AG04450 (cell line): ENCODE results near the gene USP2. TPM values are rescaled to one million over a fixed set of nuclear protein-coding genes. Genes with fewer than 3 reads are reported as not detected.

Experiments
- CTCF ChIA-PET: fragments of 300-600, 350-600 bp; formaldehyde crosslinking; extraction: SDS; loops from one replicate; lab custom pipeline; 2022; ENCODE audit warnings: antibody characterized with exemption, inconsistent platforms; lab: Charles Lee
- POLR2A ChIA-PET: fragments of 350-600 bp; formaldehyde crosslinking; extraction: SDS; loops from one replicate; lab custom pipeline; 2021; ENCODE audit warnings: antibody characterized with exemption, inconsistent platforms; lab: Yijun Ruan, JAX
- DNase-seq: peaks from one replicate; pipeline ENCODE4 v3.0.0-alpha.2; 2011; ENCODE audit warnings: low read depth, low spot score
- H3K27ac ChIP-seq: one replicate; pipeline ENCODE4 v1.5.1; 2012; ENCODE audit warnings: low read depth, low read length, control low read depth
- H3K27me3 ChIP-seq: one replicate; pipeline ENCODE4 v1.6.0; 2012; ENCODE audit warnings: low read length; ENCODE audit not compliant: control insufficient read depth, insufficient read depth
- H3K4me3 ChIP-seq: 2 replicates; pipeline ENCODE4 v1.5.1; 2011; ENCODE audit warnings: mild to moderate bottlenecking, low read depth, low read length, control low read depth
- H3K9me3 ChIP-seq: 2 replicates; pipeline ENCODE4 v1.5.1; 2012; ENCODE audit warnings: low read length; ENCODE audit not compliant: control insufficient read depth, insufficient read depth
- polyA plus RNA-seq: library from polyadenylated mRNA; depleted of rRNA; stranded (reverse); fragments of >200 nt; gene quantifications from 2 replicates; pipeline ENCODE4 v1.2.3, GENCODE V29; 2011
- TF ChIP-seq, protein P1 (sequence below): IDR thresholded peaks from 2 replicates; pipeline ENCODE4 v1.5.1; 2011; ENCODE audit warnings: low read depth, low read length, control low read depth, inconsistent platforms

Gene USP2
- polyA plus RNA-seq, 1 experiment: 0.32 TPM

DNA sequence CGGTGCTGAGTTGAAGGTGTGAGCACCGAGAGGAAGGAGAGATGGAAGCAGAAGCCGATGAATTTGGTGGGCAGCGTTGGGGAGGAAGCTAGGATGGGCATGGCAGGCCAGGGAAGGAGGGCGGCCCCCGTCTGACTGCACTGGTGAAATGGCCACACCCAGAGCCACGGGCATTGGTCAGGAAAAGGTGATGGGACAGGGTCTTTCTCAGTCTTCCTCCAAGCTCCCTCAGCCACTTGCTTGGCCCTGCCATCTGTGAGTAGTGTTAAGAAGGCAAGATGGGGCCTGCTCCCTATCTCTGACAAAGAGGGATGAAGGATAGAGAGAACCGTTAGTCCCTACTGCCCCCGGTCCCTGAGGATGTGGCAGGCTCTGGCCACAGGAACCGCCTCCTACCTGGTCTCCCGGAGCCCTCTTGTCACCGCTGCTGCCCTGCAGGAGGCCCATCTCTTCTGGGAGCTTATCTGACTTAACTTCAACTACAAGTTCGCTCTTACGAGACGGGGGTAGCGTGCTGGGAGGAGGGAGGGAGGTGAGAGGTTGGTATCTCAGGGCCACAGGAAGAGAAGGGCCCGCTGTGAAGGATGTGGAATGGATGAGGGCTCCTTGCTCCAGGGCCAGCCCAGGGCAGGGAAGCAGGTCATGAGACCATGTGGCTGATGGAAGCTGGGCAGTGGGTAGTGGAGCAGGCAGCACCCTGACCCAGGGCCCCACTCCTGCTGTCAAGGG, 71.4 kb downstream of the USP2 start:
- POLR2A ChIA-PET: interaction anchor here (0.6 kb wide), 2 partner anchors 18 to 186 kb away, joined by 3 to 6 read pairs; no protein-coding TSS in a partner anchor
- Histone ChIP-seq H3K4me3 (no peak overlapping the region), H3K27ac (no peak overlapping the region), H3K9me3 (no peaks in the 10 kb centered on the region), H3K27me3 (no peaks in the 10 kb centered on the region)
- no peak for DNase-seq
- TF ChIP-seq, protein P1, sequence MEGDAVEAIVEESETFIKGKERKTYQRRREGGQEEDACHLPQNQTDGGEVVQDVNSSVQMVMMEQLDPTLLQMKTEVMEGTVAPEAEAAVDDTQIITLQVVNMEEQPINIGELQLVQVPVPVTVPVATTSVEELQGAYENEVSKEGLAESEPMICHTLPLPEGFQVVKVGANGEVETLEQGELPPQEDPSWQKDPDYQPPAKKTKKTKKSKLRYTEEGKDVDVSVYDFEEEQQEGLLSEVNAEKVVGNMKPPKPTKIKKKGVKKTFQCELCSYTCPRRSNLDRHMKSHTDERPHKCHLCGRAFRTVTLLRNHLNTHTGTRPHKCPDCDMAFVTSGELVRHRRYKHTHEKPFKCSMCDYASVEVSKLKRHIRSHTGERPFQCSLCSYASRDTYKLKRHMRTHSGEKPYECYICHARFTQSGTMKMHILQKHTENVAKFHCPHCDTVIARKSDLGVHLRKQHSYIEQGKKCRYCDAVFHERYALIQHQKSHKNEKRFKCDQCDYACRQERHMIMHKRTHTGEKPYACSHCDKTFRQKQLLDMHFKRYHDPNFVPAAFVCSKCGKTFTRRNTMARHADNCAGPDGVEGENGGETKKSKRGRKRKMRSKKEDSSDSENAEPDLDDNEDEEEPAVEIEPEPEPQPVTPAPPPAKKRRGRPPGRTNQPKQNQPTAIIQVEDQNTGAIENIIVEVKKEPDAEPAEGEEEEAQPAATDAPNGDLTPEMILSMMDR: no peak
- CTCF ChIA-PET: interaction anchor here (0.5 to 1.6 kb wide), 4 partner anchors 13 to 160 kb away, joined by 3 to 4 read pairs (median 4); no protein-coding TSS in a partner anchor

DNA sequence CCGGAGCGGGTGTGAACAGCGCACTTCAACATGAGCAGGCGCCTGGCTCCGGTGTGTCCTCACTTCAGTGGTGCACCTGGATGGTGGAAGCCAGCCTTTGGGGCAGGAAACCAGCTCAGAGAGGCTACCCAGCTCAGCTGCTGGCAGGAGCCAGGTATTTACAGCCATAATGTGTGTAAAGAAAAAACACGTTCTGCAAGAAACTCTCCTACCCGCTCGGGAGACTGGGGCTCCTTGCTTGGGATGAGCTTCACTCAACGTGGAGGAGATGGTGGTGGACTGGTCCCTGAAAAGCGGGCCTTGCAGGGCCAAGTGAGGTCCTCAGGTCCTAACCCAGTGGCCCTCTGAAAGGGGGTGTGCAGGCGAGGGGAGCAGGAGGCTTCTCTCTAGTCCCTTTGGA, 72.1 kb downstream of the USP2 start:
- DNase-seq: no peak
- CTCF ChIA-PET: interaction anchor here (0.6 to 7.3 kb wide), 5 partner anchors 13 to 32 kb away, joined by 3 to 57 read pairs (median 4); no protein-coding TSS in a partner anchor
- no peak overlapping the region for H3K27ac ChIP-seq

DNA sequence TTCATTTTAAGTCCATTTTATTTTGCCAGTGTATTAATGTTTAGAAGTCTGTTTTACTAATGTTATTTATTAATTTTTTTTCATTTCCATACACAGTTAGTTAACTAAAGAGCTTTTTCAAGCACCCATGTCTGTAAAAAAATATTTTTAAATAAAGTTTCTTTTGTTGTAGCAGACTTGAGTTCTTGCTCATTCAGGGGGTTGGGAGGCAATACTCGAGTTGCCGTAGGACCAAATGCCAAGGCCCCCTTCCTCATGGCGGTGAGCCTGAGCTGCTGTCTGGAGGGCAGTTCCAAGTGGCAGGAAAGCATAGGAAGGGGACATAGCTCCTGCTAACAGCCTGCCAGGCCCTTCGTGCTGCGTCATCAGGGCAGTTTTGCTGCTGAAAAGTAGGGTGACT, 73.5 kb downstream of the USP2 start:
- Histone ChIP-seq H3K4me3 (no peak overlapping the region), H3K27ac (no peak overlapping the region), H3K9me3 (no peaks in the 10 kb centered on the region), H3K27me3 (no peaks in the 10 kb centered on the region)
- TF ChIP-seq, protein P1: no peak
- DNase-seq: no peak
- ChIA-PET POLR2A (interaction anchor here (0.5 to 0.8 kb wide), 2 partner anchors 9 to 86 kb away, joined by 3 to 5 read pairs; partner anchors contain the start of gene MCAM), CTCF (interaction anchor here (0.6 to 7.3 kb wide), 9 partner anchors 8 to 205 kb away, joined by 3 to 57 read pairs (median 4); partner anchors contain the start of gene CBL)

More for the DNA sequence above, 72.1 kb downstream of the USP2 start:
- TF ChIP-seq, protein P1: no peak
- no peaks in the 10 kb centered on the region for H3K27me3 ChIP-seq
- no peaks in the 10 kb centered on the region for H3K9me3 ChIP-seq
- no peak overlapping the region for H3K4me3 ChIP-seq
- POLR2A ChIA-PET: interaction anchor here (0.6 to 0.8 kb wide), 3 partner anchors 17 to 400 kb away, joined by 3 read pairs; partner anchors contain the start of gene NLRX1

DNA sequence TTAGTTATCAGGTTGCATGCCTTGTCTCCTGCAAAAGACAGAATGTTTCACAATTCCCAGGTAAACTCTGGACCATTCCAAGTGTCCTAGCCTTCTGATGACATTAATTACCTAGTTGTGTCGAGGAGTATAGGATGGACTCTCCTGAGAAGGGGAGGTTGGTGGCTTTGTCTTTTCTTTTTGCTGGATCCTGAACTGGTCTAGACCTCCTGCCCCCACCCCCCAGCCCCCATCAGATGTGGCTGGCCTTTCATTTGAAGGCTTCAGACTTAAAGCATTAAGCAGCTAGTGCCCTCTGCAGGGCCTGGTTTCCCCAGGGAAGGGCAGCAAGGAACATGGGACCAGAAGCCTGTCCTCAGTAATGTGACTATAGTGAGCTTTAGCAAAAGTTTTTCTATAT, 74.3 kb downstream of the USP2 start:
- DNase-seq: no peak
- CTCF ChIA-PET: interaction anchor here (0.6 to 7.3 kb wide), 8 partner anchors 9 to 205 kb away, joined by 3 to 57 read pairs (median 4); partner anchors contain the start of gene CBL
- Histone ChIP-seq H3K9me3 (no peaks in the 10 kb centered on the region), H3K27me3 (no peaks in the 10 kb centered on the region), H3K4me3 (no peak overlapping the region), H3K27ac (no peak overlapping the region)
- POLR2A ChIA-PET: interaction anchor here (0.5 kb wide), 1 partner anchor 85 kb away, joined by 5 read pairs; no protein-coding TSS in a partner anchor
- TF ChIP-seq, protein P1: 0 out of 2 replicates have a peak, but pooled peaks have one; percentile 13
